H7 (cell line): ENCODE measurements around the gene NHS. TPM values are rescaled to one million over a fixed set of nuclear protein-coding genes. Genes with fewer than 3 reads are reported as not detected.

Experiments used
- DNase-seq: peaks from one replicate; pipeline ENCODE4 v3.0.0; 2012
- H3K27me3 ChIP-seq: 2 replicates; pipeline ENCODE4 v1.6.0; 2011; ENCODE audit warnings: mild to moderate bottlenecking, low read length; ENCODE audit not compliant: control insufficient read depth, insufficient read depth
- H3K36me3 ChIP-seq: replicated peaks from 2 replicates; pipeline ENCODE4 v1.5.1; 2011; ENCODE audit warnings: low read length; ENCODE audit not compliant: control insufficient read depth, insufficient read depth
- H3K4me3 ChIP-seq: 2 replicates; pipeline ENCODE4 v1.5.1; 2011; ENCODE audit warnings: low read depth, mild to moderate bottlenecking, control low read depth, low read length, moderate library complexity; ENCODE audit not compliant: insufficient read depth
- total RNA-seq: library from RNA; depleted of rRNA; stranded (reverse); fragments of >200 nt; shearing (Covaris generic); gene quantifications from 2 replicates; pipeline ENCODE4 v1.2.3, GENCODE V29; 2014

The NHS gene
- total RNA-seq, 1 experiment from 2014 or later: 5.2 TPM

DNA sequence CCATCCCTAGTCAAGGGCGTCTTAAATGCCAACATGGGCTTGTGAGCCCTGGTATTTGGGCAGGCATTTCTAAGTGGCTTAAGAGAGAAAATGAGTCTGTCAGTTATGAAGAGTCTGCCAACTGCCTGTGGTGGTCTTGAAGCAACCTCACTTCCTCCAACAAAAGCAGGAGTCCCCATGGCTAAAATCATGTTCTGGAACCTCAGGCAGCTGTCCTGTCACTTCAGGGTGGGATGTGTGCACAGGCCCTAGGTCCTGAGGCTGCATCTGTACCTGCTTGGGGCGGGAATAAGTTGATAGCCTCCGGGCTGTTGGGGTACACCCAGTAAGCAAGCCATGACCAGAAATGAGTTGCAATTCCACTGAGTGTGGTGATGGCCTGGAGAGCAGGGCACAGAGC lies 247.3 kb downstream of the NHS start:
- Histone ChIP-seq H3K36me3 (no peaks in the 10 kb centered on the region), H3K4me3 (no peak overlapping the region), H3K27me3 (no peaks in the 10 kb centered on the region; the same call in 1 of the 2 replicates)
- no peak for DNase-seq

GRCh38 chrX:17623750-17624149 lies 248.8 kb downstream of the NHS start:
- DNase-seq: no peak
- H3K4me3 ChIP-seq: no peak overlapping the region
- no peaks in the 10 kb centered on the region; the same call in 1 of the 2 replicates for H3K27me3 ChIP-seq
- H3K36me3 ChIP-seq: no peaks in the 10 kb centered on the region

DNA sequence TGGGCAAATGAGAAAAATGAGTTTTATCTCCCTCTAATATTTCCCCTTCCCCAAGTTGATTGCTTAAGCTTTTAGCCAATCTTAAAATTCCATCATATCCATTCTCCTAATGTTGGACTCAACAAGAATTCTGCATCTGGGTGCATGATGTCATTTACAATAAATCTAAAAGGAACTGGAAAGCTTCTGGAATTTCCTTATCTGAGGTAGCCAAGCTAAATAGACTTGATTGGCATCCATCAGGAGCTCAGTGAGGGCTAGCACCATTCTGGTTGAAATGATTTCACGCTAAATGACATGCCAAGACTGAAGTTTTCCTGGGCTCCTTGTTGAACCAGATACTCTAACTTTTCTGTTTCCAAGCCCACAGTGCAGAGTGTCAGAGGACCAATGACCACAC lies 252.0 kb downstream of the NHS start:
- Histone ChIP-seq H3K36me3 (no peaks in the 10 kb centered on the region), H3K4me3 (no peak overlapping the region), H3K27me3 (no peaks in the 10 kb centered on the region; the same call in 1 of the 2 replicates)
- no peak for DNase-seq

DNA sequence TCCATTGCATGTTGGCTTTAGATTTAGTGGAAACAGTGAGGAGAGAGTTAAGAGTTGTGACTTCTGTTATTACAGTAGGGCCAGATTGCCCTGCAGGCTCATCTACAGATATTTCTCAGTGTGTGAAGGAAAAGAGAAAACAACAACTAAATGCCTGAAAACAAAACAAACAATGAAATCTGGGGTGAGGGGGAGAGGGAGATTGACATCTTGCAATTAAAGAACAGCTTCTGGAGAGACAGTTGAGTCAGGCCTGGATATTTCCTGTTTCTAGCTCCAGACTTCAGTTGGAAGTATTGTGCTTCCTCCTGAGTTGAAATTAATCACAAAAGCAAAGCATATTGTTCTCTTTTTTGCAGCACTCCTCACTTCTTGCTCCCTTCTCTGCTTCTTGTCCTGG lies 254.0 kb downstream of the NHS start:
- Histone ChIP-seq H3K36me3 (no peaks in the 10 kb centered on the region), H3K27me3 (no peaks in the 10 kb centered on the region; the same call in 1 of the 2 replicates), H3K4me3 (no peak overlapping the region)
- DNase-seq: no peak

- Histone ChIP-seq H3K4me3 (no peak overlapping the region), H3K27me3 (no peaks in the 10 kb centered on the region; the same call in 1 of the 2 replicates), H3K36me3 (no peaks in the 10 kb centered on the region)
- no peak for DNase-seq
Measured at GRCh38 chrX:17629519-17629918, 254.5 kb downstream of the NHS start.

- DNase-seq: no peak
- Histone ChIP-seq H3K27me3 (no peaks in the 10 kb centered on the region), H3K4me3 (no peak overlapping the region), H3K36me3 (no peaks in the 10 kb centered on the region)
Measured at GRCh38 chrX:17631647-17632046, 256.6 kb downstream of the NHS start.

GRCh38 chrX:17632942-17633341 lies 257.9 kb downstream of the NHS start:
- DNase-seq: no peak
- H3K4me3 ChIP-seq: no peak overlapping the region

GRCh38 chrX:17633546-17633945 lies 258.5 kb downstream of the NHS start:
- H3K4me3 ChIP-seq: no peak overlapping the region
- no peaks in the 10 kb centered on the region for H3K27me3 ChIP-seq
- DNase-seq: no peak
- H3K36me3 ChIP-seq: no peaks in the 10 kb centered on the region

More at GRCh38 chrX:17632942-17633341, 257.9 kb downstream of the NHS start:
- no peaks in the 10 kb centered on the region for H3K27me3 ChIP-seq
- no peaks in the 10 kb centered on the region for H3K36me3 ChIP-seq

- Histone ChIP-seq H3K36me3 (no peaks in the 10 kb centered on the region), H3K27me3 (no peaks in the 10 kb centered on the region), H3K4me3 (no peak overlapping the region)
- no peak for DNase-seq
Measured at GRCh38 chrX:17634542-17635207, 259.7 kb downstream of the NHS start.

- peak; percentile 51 for DNase-seq
- H3K27me3 ChIP-seq: no peaks in the 10 kb centered on the region
- H3K36me3 ChIP-seq: no peaks in the 10 kb centered on the region
- peak overlapping the region; percentile 19; the same call in 1 of the 2 replicates for H3K4me3 ChIP-seq
Measured at GRCh38 chrX:17635231-17635630, 260.2 kb downstream of the NHS start.

GRCh38 chrX:17637235-17637634 lies 262.2 kb downstream of the NHS start:
- DNase-seq: no peak
- H3K27me3 ChIP-seq: no peaks in the 10 kb centered on the region
- no peak overlapping the region for H3K4me3 ChIP-seq
- H3K36me3 ChIP-seq: no peaks in the 10 kb centered on the region

DNA sequence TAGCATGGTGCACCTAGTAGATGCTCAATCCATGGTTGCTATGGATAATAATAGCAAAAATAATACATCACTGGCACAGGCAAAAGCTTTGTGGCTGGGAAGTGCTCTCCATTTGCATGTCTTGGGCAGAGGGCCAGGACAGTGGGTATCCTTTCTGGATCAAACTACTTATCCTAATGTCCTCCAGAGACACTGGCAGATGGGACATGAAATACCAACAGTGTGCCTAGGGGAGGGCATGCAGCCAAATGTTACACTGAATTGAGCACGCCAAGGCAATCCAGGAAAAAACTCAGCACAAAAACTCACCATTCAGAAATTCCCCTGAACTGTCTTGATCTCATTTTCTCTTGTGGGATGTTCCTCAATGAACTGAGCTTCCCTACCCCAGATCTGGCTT lies 263.7 kb downstream of the NHS start:
- Histone ChIP-seq H3K27me3 (no peaks in the 10 kb centered on the region), H3K36me3 (no peaks in the 10 kb centered on the region), H3K4me3 (no peak overlapping the region)
- DNase-seq: no peak

- Histone ChIP-seq H3K27me3 (no peaks in the 10 kb centered on the region), H3K4me3 (no peak overlapping the region), H3K36me3 (no peaks in the 10 kb centered on the region)
- no peak for DNase-seq
Measured at GRCh38 chrX:17642891-17643290, 267.9 kb downstream of the NHS start.

DNA sequence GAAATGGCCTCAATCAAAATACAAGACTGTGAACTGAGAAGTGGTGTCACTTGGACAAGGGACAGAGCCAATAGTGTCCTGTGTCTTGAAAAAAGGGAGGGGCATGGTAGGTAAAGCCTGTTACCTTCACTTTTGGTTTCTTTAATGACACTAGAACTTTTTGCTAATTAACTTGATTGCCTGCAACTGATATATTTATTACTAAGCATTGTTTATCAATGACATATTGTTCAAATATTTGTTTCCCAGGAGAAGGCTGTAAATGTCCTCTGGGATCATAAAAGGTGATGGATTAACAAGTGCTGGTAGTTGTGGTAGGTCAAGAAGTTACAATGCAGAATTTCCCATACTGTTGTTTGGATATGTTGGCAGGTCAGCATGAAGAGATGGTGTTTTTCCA lies 268.5 kb downstream of the NHS start:
- H3K27me3 ChIP-seq: no peaks in the 10 kb centered on the region
- H3K36me3 ChIP-seq: no peaks in the 10 kb centered on the region
- no peak for DNase-seq
- H3K4me3 ChIP-seq: no peak overlapping the region

DNA sequence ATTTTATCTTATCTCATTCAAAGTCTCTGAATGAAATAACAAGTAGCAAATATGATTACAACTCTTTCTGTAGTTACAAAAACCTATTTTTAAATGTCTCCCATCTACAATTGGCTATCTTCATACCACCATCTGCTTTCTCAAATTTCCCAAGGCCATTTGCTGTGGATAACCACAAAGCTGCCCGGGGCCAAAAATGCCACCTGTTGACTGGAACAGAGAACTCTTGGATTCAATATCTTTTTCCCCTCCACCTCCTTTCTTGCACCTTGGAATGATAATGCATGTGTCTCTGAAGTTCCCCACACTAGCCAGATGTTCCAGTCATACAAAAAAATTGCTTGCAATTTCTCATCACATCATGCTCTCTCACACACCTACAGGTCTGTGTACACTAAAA lies 269.0 kb downstream of the NHS start:
- DNase-seq: no peak
- Histone ChIP-seq H3K4me3 (no peak overlapping the region), H3K27me3 (no peaks in the 10 kb centered on the region)

GRCh38 chrX:17654116-17654515 lies 279.1 kb downstream of the NHS start:
- no peak for DNase-seq
- Histone ChIP-seq H3K27me3 (peaks cover 43% of the 10 kb centered on the region), H3K36me3 (no peaks in the 10 kb centered on the region), H3K4me3 (no peak overlapping the region)

More for the DNA sequence above, 269.0 kb downstream of the NHS start:
- H3K36me3 ChIP-seq: no peaks in the 10 kb centered on the region
